Adrenal gland (tissue), 5 donors: ENCODE results near the gene KIFC3.

Experiments
- CTCF ChIP-seq, 6 experiments: fragments of 450-650 bp in 4 of 6; fragments of 200-600 bp in 2 of 6; sonication (generic) in 1 of 6; IDR thresholded peaks; 1 replicate in 5 of 6; 2 replicates in 1 of 6; pipeline versions ENCODE4 v1.5.1 to v1.8.0; 2016 to 2021; ENCODE audit warnings: antibody characterized with exemption in 6 of 6, mild to moderate bottlenecking in 2 of 6, moderate library complexity in 1 of 6
- POLR2A ChIP-seq, 2 donors: fragments of 450-650 bp; IDR thresholded peaks; one replicate each; pipeline ENCODE4 v1.6.1; 2017; ENCODE audit warnings: antibody characterized with exemption in 2 of 2, mild to moderate bottlenecking in 2 of 2, moderate library complexity in 1 of 2
- donor health status: DM: no; HTN: no; CAD: no.

- TF ChIP-seq CTCF (IDR thresholded peaks at IDR 0.05) (no peak), POLR2A (IDR thresholded peaks at IDR 0.05) (no peak)
Observed at GRCh38 chr16:57755061-57755684, 47.1 kb downstream of the KIFC3 start.
